Stimulated activated effector memory CD8-positive, alpha-beta T cell treated with anti-CD3 and anti-CD28 coated beads, Interleukin-12 subunit alpha, Interleukin-12 subunit beta, amount 100 ng/mL, for 72 hours (primary cell): ENCODE measurements around the gene ZNF628.
"Not testable (repeated sequence)": the region's sequence is repeated elsewhere in the genome, so short reads cannot be mapped to it uniquely, and the experiment has no call there.

Source experiments
- ATAC-seq: fragments of 150-1000 bp; cut with Tn5 transposase; 2 replicates; pipeline ENCODE4 v1.10.0; 2021
- DNase-seq, 2 donors: peaks; one replicate each; pipeline ENCODE4 v3.0.0; 2021 to 2022; ENCODE audit warnings: low spot score in 2 of 2
- H3K27ac Mint-ChIP-seq: one replicate; pipeline ENCODE4 v1.8.0; 2022; ENCODE audit warnings: mild to moderate bottlenecking, mixed read lengths
- H3K36me3 Mint-ChIP-seq: one replicate; pipeline ENCODE4 v1.8.0; 2022; ENCODE audit warnings: mild to moderate bottlenecking, mixed read lengths
- H3K4me1 Mint-ChIP-seq: one replicate; pipeline ENCODE4 v1.8.0; 2022; ENCODE audit warnings: mixed read lengths
- H3K4me3 Mint-ChIP-seq: one replicate; pipeline ENCODE4 v1.8.0; 2022; ENCODE audit warnings: mild to moderate bottlenecking, mixed read lengths
- H3K9me3 Mint-ChIP-seq: one replicate; pipeline ENCODE4 v1.8.0; 2022; ENCODE audit warnings: mixed read lengths

The ZNF628 gene

DNA sequence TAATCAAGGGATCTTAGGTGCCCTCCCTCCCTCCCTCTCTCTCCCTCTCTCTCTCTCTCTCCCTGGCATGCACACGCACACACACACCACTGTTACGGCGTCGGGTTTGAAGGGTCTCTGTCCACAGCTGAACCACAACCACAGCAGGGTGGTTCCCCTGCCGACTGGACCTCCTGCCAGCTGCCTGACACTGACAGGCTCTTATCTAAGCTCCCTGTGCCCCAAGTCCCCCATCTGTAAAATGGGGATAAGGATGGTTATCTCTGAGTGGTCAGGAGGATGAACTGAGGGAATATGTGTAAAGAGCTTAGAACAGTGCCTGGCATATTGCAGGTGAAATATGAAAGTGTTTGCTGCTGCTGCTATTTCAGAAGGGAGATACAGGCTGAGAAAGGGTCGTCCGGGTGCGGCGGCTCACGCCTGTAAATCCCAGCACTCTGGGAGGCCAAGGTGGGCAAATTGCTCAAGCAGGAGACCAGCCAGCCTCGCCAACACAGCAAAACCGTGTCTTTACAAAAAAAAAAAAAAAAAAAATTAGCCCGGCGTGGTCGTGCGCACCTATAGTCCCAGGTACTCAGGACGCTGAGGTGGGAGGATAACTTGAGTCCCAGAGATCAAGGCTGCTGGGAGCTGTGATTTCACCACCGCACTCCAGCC, 32.5 kb upstream of the ZNF628 start:
- ATAC-seq (no peak), DNase-seq (no peak)
- no peaks in the 10 kb centered on the region for H3K36me3 Mint-ChIP-seq
- no peak overlapping the region for H3K27ac Mint-ChIP-seq
- no peaks in the 10 kb centered on the region for H3K9me3 Mint-ChIP-seq
- peaks cover 24% of the 10 kb centered on the region for H3K4me1 Mint-ChIP-seq
- no peak overlapping the region for H3K4me3 Mint-ChIP-seq

- no peak for ATAC-seq
- no peak overlapping the region for H3K27ac Mint-ChIP-seq
- no peaks in the 10 kb centered on the region for H3K36me3 Mint-ChIP-seq
- H3K4me1 Mint-ChIP-seq = peaks cover 18% of the 10 kb centered on the region
- DNase-seq = no peak
- no peak overlapping the region for H3K4me3 Mint-ChIP-seq
- no peaks in the 10 kb centered on the region for H3K9me3 Mint-ChIP-seq
Measured at GRCh38 chr19:55444646-55445045, 31.8 kb upstream of the ZNF628 start.

- Mint-ChIP-seq H3K4me1 (peaks cover 13% of the 10 kb centered on the region), H3K36me3 (no peaks in the 10 kb centered on the region), H3K27ac (no peak overlapping the region), H3K9me3 (no peaks in the 10 kb centered on the region), H3K4me3 (no peak overlapping the region)
- no peak for DNase-seq
- no peak for ATAC-seq
Measured at GRCh38 chr19:55446060-55446459, 30.4 kb upstream of the ZNF628 start.

DNA sequence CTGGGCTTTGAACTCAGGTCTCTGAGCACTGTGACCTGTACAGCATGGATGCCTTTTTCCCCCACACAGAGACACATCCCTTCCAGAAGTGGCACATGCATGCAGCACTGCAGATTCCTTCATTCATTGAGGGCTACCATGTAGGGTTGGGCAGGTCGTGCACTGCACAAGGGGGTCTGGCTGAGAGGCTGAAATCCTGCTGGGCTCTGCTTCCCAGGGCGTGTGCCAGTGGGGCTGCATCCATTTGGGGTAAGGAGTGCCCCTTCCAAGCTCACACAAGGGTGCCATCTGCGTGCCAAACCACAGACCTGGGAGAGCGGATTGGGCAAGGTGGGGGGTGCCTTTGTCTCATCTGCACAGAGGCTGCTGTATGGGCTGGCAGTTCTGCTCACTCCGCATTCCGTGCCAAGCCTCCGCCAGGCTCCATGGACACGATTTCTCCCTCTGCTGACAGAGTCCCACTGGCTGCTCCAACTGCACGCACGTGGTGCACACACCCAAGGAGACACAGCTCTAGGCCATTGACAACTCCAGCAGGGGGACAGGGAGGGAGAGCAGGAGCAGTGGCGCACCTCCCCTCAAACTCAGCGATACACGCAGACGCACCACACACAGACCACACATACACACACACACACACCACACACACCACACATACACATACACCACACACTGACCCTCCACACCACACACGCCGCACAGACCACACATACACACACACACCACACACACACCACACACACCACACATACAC, 28.8 kb upstream of the ZNF628 start:
- Mint-ChIP-seq H3K36me3 (no peaks in the 10 kb centered on the region), H3K9me3 (no peaks in the 10 kb centered on the region), H3K27ac (no peak overlapping the region), H3K4me3 (no peak overlapping the region), H3K4me1 (peaks cover 13% of the 10 kb centered on the region)
- peak; percentile 62 for ATAC-seq
- no peak for DNase-seq

GRCh38 chr19:55448175-55448490, 28.3 kb upstream of the ZNF628 start:
- not testable (repeated sequence) for H3K9me3 Mint-ChIP-seq, DNase-seq, H3K4me3 Mint-ChIP-seq, H3K4me1 Mint-ChIP-seq, H3K36me3 Mint-ChIP-seq, H3K27ac Mint-ChIP-seq, ATAC-seq

- Mint-ChIP-seq H3K36me3 (no peaks in the 10 kb centered on the region), H3K27ac (no peak overlapping the region), H3K9me3 (no peaks in the 10 kb centered on the region), H3K4me1 (peaks cover 6% of the 10 kb centered on the region), H3K4me3 (no peak overlapping the region)
- ATAC-seq (no peak), DNase-seq (no peak)
Measured at GRCh38 chr19:55449469-55449868, 26.9 kb upstream of the ZNF628 start.

- no peak for DNase-seq
- no peak for ATAC-seq
- Mint-ChIP-seq H3K36me3 (no peaks in the 10 kb centered on the region), H3K27ac (no peak overlapping the region), H3K4me3 (peak overlapping the region; percentile 49), H3K4me1 (peaks cover 6% of the 10 kb centered on the region), H3K9me3 (no peaks in the 10 kb centered on the region)
Measured at GRCh38 chr19:55451163-55451964, 25.1 kb upstream of the ZNF628 start.

DNA sequence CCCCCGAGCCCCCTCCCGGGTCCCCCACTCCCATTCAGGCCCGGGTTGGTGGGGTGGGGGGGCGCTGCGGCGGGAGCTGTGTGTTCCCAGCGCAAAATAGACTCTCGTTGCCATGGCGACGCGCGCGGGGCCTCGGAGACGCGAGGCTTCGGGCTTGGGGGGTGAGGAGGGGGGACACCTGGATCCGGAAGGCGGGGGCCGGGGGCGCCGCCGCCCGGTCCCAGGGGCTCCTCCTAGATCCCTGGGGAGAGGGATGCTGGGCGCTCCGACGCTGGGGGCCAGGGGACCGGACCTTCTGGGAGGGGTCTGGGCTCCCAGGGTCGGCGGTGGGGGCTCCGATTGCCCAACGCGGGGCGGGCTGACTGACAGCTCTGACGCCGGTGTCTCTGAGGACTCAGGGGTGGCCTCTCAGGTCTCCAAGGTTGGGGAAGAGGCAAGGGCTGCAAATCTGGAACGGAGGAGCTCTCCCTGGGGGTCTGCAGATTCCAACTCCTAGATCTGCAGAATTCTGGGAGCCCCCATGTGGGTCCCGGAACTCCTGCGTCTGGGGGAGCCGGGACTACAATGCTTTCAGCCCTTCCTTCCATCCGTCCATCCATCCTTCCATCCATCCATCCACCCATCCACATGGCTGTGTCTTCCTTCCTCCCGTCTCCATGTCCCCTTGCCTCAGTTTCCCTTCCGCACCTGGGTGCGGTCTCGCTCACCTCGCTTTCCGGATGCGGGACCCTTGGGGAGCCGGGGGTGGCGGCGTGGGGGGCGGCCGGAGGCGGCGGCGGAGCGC, 24.3 kb upstream of the ZNF628 start:
- Mint-ChIP-seq H3K9me3 (no peaks in the 10 kb centered on the region), H3K27ac (no peak overlapping the region), H3K4me3 (peak overlapping the region; percentile 49), H3K4me1 (peaks cover 6% of the 10 kb centered on the region), H3K36me3 (no peaks in the 10 kb centered on the region)
- DNase-seq (no peak), ATAC-seq (no peak)

GRCh38 chr19:55452749-55453346, 23.6 kb upstream of the ZNF628 start:
- H3K36me3 Mint-ChIP-seq = no peaks in the 10 kb centered on the region
- H3K9me3 Mint-ChIP-seq = no peaks in the 10 kb centered on the region
- no peak overlapping the region for H3K27ac Mint-ChIP-seq
- peak overlapping the region; percentile 49 for H3K4me3 Mint-ChIP-seq
- peak; percentile 31 for ATAC-seq
- H3K4me1 Mint-ChIP-seq = peaks cover 6% of the 10 kb centered on the region
- DNase-seq = no peak

- Mint-ChIP-seq H3K4me1 (peaks cover 6% of the 10 kb centered on the region), H3K36me3 (no peaks in the 10 kb centered on the region), H3K27ac (no peak overlapping the region), H3K4me3 (peak overlapping the region; percentile 1), H3K9me3 (no peaks in the 10 kb centered on the region)
- ATAC-seq = no peak
- DNase-seq = no peak
Measured at GRCh38 chr19:55453511-55454260, 22.7 kb upstream of the ZNF628 start.

DNA sequence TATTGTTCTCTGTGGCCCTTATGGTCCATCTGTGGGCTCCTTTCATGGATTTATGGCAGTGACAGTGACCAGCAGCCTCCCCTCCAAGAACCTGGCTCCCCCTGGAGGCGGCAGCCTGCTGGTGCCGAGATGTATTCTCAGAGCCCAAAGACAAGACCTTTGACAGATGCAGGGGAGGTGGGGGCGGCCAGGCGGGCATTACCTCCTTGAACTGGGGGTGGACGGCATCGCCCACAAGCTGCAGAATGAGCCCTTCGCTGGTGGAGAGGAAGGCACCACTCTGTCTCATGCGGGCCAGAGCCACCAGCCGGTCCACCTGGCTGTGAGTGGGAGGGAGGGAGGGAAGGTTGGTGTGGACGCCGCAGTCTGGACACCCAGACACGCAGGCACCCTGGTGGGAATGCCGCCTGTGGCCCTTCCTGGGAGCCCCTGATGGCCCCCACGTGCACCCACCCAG, 21.6 kb upstream of the ZNF628 start:
- DNase-seq = no peak
- Mint-ChIP-seq H3K9me3 (no peaks in the 10 kb centered on the region), H3K4me3 (no peak overlapping the region), H3K27ac (no peak overlapping the region), H3K4me1 (peaks cover 10% of the 10 kb centered on the region), H3K36me3 (no peaks in the 10 kb centered on the region)
- peak; percentile 43 for ATAC-seq

DNA sequence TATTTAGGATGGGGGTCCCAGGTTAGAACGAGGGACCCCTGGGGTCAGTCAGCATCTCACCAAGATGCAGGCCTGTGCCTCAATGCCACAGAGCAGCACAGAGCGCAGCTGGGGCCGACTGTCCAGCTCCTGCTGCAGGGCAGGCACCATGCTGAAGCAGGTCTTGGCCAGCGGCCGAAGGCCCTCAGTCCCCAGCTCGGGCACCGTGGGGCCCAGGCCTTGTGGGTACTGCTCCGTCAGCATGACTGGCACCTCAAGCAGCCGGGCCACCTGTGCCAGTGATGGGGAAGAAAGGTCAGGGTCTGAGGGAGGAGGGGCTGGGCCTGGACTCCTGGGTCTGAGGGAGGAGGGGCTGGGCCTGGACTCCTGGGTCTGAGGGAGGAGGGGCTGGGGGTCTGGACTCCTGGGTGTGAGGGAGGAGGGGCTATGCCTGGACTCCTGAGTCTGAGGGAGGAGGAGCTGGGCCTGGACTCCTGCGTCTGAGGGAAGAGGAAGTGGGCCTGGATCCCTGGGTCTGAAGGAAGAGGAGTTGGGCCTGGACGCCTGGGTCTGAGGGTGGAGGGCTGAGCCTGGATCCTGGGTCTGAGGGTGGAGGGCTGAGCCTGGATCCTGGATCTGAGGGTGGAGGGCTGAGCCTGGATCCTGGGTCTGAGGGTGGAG, 20.7 kb upstream of the ZNF628 start:
- no peak for ATAC-seq
- no peak overlapping the region for H3K4me3 Mint-ChIP-seq

GRCh38 chr19:55456347-55456746, 20.1 kb upstream of the ZNF628 start:
- peaks cover under 1% of the 10 kb centered on the region for H3K36me3 Mint-ChIP-seq
- no peak for ATAC-seq
- no peak for DNase-seq
- peaks cover 24% of the 10 kb centered on the region for H3K4me1 Mint-ChIP-seq
- no peak overlapping the region for H3K4me3 Mint-ChIP-seq
- H3K9me3 Mint-ChIP-seq = no peaks in the 10 kb centered on the region
- no peak overlapping the region for H3K27ac Mint-ChIP-seq

More for the DNA sequence above, 20.7 kb upstream of the ZNF628 start:
- H3K9me3 Mint-ChIP-seq = no peaks in the 10 kb centered on the region
- no peak overlapping the region for H3K27ac Mint-ChIP-seq
- DNase-seq = no peak
- H3K36me3 Mint-ChIP-seq = no peaks in the 10 kb centered on the region
- H3K4me1 Mint-ChIP-seq = peaks cover 18% of the 10 kb centered on the region
